Neutrophil (primary cell): Measurements from ENCODE around the gene BAZ2A.

Experiments used
- H3K27ac ChIP-seq: fragments of 200-600 bp; sonication (generic); 2 replicates; pipeline ENCODE4 v1.5.1; 2016; ENCODE audit warnings: mild to moderate bottlenecking, moderate library complexity
- H3K27me3 ChIP-seq: fragments of 200-600 bp; sonication (generic); 2 replicates; pipeline ENCODE4 v1.6.0; 2016; ENCODE audit warnings: mild to moderate bottlenecking
- H3K36me3 ChIP-seq: fragments of 200-600 bp; sonication (generic); 2 replicates; pipeline ENCODE4 v1.5.1; 2017
- H3K4me1 ChIP-seq, 2 experiments: fragments of 200-600 bp in 1 of 2; sonication (generic) in 1 of 2; 1 replicate in 1 of 2; 2 replicates in 1 of 2; pipeline versions ENCODE4 v1.5.1 to v1.6.1; 2013 to 2016; ENCODE audit warnings: low read depth in 1 of 2, low read length in 1 of 2, mild to moderate bottlenecking in 1 of 2, moderate library complexity in 1 of 2; ENCODE audit not compliant: control insufficient read depth in 1 of 2, insufficient read depth in 1 of 2
- H3K4me3 ChIP-seq, 2 experiments: fragments of 200-600 bp in 1 of 2; sonication (generic) in 1 of 2; 1 replicate in 1 of 2; 2 replicates in 1 of 2; pipeline ENCODE4 v1.5.1; 2013 to 2016; ENCODE audit warnings: low read depth in 1 of 2, low read length in 1 of 2, mild to moderate bottlenecking in 1 of 2, moderate library complexity in 1 of 2
- H3K9me3 ChIP-seq: fragments of 200-600 bp; sonication (generic); 2 replicates; pipeline ENCODE4 v1.5.1; 2016
- CTCF ChIP-seq: fragments of 200-600 bp; sonication (generic); IDR thresholded peaks from 2 replicates; pipeline ENCODE4 v1.5.1; 2016; ENCODE audit warnings: antibody characterized with exemption

BAZ2A gene

DNA sequence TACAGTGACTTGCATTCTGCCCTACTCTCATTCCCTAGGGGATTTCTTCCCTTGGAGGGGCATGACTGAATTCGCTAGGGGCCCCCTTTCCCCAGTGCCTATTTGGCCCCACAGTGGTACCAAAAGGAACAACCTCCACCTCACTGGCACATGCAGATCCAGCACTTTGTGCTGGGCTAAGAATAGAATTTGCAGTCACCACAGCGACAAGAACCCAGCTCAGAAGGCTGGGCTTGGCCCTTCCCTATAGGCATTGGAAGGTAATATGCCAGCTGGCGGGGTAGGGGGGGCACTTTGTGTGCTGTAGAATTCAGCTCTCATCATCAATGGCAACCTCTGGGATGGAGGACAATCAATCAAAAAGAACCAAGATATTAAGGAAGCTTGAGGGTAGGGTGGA, 13.9 kb downstream of the BAZ2A start:
- Histone ChIP-seq H3K4me1 (no peaks in the 10 kb centered on the region), H3K27me3 (no peaks in the 10 kb centered on the region), H3K4me3 (no peak overlapping the region), H3K36me3 (peaks cover 92% of the 10 kb centered on the region), H3K9me3 (no peaks in the 10 kb centered on the region), H3K27ac (no peak overlapping the region)
- TF ChIP-seq CTCF = no peak

- Histone ChIP-seq H3K9me3 (no peaks in the 10 kb centered on the region), H3K4me1 (no peaks in the 10 kb centered on the region), H3K36me3 (peaks cover 94% of the 10 kb centered on the region), H3K27ac (no peak overlapping the region), H3K4me3 (no peak overlapping the region), H3K27me3 (no peaks in the 10 kb centered on the region)
- TF ChIP-seq CTCF = no peak
Observed at GRCh38 chr12:56614627-56615026, 15.5 kb downstream of the BAZ2A start.

DNA sequence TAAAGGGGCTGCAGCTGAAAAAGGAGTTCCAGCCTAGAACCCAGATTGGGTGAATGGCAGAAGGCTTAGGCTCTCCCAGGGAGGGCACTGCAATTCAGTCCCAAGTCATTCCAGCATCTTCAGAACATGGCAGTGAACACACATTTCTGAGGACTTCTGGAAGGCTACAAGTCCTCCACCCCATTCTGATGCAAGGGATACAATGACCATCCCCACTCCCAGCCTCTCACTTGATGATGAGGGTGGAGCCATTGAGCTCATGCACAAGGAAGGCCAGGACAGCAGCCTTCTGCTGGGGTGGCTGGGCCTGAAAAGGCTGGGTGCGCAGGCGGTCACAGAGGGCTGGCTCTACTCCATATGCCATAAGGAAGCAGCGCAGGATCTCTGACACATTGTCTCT, 25.8 kb downstream of the BAZ2A start:
- TF ChIP-seq CTCF = no peak
- Histone ChIP-seq H3K36me3 (peaks cover 100% of the 10 kb centered on the region), H3K9me3 (no peaks in the 10 kb centered on the region), H3K4me3 (no peak overlapping the region), H3K4me1 (no peaks in the 10 kb centered on the region), H3K27me3 (no peaks in the 10 kb centered on the region), H3K27ac (no peak overlapping the region)

- Histone ChIP-seq H3K9me3 (no peaks in the 10 kb centered on the region), H3K27ac (no peak overlapping the region), H3K4me3 (no peak overlapping the region), H3K27me3 (no peaks in the 10 kb centered on the region), H3K4me1 (no peaks in the 10 kb centered on the region), H3K36me3 (peaks cover 100% of the 10 kb centered on the region)
- no peak for TF ChIP-seq CTCF
Observed at GRCh38 chr12:56602239-56602638, 27.9 kb downstream of the BAZ2A start.

DNA sequence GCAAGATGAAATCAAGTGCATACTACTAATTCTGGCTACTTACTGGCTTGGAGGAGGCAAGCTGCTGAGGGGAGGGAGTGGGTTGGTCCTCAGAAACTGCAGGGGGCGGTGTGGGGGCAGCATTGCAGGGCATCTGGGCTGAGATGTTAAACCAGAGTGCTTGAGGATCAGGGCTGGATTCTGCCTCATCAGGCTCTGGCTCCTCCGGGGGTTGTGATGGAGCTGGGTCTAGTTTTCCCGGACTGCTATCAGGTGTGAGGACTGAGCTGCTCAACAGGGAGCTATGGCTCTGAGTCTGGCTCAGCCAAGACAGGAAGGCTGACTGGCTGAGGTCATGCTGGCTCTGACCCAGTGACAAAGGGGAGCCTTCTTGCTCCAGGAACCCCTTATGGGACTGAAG, 28.6 kb downstream of the BAZ2A start:
- Histone ChIP-seq H3K36me3 (peaks cover 100% of the 10 kb centered on the region), H3K4me1 (no peaks in the 10 kb centered on the region), H3K4me3 (no peak overlapping the region), H3K27me3 (no peaks in the 10 kb centered on the region), H3K27ac (no peak overlapping the region), H3K9me3 (no peaks in the 10 kb centered on the region)
- no peak for TF ChIP-seq CTCF

- Histone ChIP-seq H3K9me3 (no peaks in the 10 kb centered on the region), H3K4me1 (no peaks in the 10 kb centered on the region), H3K4me3 (no peak overlapping the region), H3K36me3 (peaks cover 100% of the 10 kb centered on the region), H3K27me3 (no peaks in the 10 kb centered on the region), H3K27ac (no peak overlapping the region)
- TF ChIP-seq CTCF = no peak
Observed at GRCh38 chr12:56600753-56601152, 29.4 kb downstream of the BAZ2A start.
